ENCODE measurements around the gene FAM168A.

FAM168A gene

GRCh38 chr11:73641668-73642067, 43.8 kb upstream of the FAM168A start:
- Histone ChIP-seq H3K27ac (no peak overlapping the region), H3K9me3 (no peaks in the 10 kb centered on the region), H3K27me3 (peaks cover 31% of the 10 kb centered on the region), H3K4me3 (ENCODE audit: low read depth in 1 of 2, low read length in 1 of 2) (no peak overlapping the region), H3K36me3 (no peaks in the 10 kb centered on the region), H3K4me1 (ENCODE audit: control insufficient read depth in 1 of 2, insufficient read depth in 1 of 2, low read depth in 1 of 2, low read length in 1 of 2) (peaks cover 7 to 8% of the 10 kb centered on the region in 2 experiments)
- TF ChIP-seq, protein P1, sequence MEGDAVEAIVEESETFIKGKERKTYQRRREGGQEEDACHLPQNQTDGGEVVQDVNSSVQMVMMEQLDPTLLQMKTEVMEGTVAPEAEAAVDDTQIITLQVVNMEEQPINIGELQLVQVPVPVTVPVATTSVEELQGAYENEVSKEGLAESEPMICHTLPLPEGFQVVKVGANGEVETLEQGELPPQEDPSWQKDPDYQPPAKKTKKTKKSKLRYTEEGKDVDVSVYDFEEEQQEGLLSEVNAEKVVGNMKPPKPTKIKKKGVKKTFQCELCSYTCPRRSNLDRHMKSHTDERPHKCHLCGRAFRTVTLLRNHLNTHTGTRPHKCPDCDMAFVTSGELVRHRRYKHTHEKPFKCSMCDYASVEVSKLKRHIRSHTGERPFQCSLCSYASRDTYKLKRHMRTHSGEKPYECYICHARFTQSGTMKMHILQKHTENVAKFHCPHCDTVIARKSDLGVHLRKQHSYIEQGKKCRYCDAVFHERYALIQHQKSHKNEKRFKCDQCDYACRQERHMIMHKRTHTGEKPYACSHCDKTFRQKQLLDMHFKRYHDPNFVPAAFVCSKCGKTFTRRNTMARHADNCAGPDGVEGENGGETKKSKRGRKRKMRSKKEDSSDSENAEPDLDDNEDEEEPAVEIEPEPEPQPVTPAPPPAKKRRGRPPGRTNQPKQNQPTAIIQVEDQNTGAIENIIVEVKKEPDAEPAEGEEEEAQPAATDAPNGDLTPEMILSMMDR (IDR thresholded peaks at IDR 0.05), result no peak

- H3K36me3 ChIP-seq, result no peaks in the 10 kb centered on the region
- H3K9me3 ChIP-seq, result no peaks in the 10 kb centered on the region
- TF ChIP-seq, protein P1 (IDR thresholded peaks at IDR 0.05), result no peak
- H3K4me1 ChIP-seq (ENCODE audit: control insufficient read depth in 1 of 2, insufficient read depth in 1 of 2, low read depth in 1 of 2, low read length in 1 of 2), result peaks cover 5 to 7% of the 10 kb centered on the region in 2 experiments
- H3K27me3 ChIP-seq, result peaks cover 21% of the 10 kb centered on the region
- H3K27ac ChIP-seq, result no peak overlapping the region
- H3K4me3 ChIP-seq (ENCODE audit: low read depth in 1 of 2, low read length in 1 of 2), result no peak overlapping the region
Observed at GRCh38 chr11:73640592-73640991, 42.7 kb upstream of the FAM168A start.

DNA sequence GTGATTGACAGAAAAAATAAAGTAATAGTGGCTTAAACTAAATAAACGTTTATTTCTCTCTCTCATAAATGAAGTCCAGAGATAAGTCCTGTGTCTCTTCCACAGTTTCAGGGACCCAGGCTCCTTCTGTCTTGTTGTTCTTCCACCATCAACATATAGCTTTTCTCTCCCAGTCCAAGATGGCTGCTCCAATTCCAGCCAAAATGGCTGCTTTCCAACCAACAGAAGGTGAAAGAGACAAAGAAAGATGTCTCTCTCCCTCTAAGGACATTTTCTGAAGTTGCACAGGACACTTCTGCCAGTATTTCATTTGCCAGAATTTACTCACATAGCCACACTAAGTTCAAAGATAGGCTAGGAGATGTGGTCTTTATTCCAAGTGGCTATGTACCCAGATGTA, 39.1 kb upstream of the FAM168A start:
- no peak overlapping the region for H3K27ac ChIP-seq
- peaks cover 15% of the 10 kb centered on the region for H3K27me3 ChIP-seq
- no peaks in the 10 kb centered on the region for H3K9me3 ChIP-seq
- TF ChIP-seq, protein P1 (IDR thresholded peaks at IDR 0.05), result no peak
- no peaks in the 10 kb centered on the region for H3K36me3 ChIP-seq
- peaks cover 6% of the 10 kb centered on the region in 2 experiments for H3K4me1 ChIP-seq (ENCODE audit: control insufficient read depth in 1 of 2, insufficient read depth in 1 of 2, low read depth in 1 of 2, low read length in 1 of 2)
- H3K4me3 ChIP-seq (ENCODE audit: low read depth in 1 of 2, low read length in 1 of 2), result no peak overlapping the region

DNA sequence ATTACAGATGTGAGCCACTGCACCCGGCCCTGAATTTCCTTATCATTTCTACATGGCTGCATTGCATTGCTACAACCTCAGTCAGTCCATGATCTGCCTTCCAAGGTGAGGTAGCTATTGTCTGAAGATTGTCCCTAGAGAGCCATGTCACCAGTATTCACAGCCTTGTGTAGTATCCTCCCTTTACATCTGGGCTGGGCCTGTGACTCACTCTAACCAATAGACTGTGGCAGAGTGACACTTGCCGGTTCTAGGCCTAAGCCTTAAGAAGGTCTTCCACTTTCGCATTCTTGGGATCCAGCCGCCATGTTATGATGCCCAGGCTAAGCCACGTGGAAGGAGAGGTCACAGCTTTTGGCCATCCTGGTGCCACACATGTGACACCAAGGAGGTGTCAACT, 38.3 kb upstream of the FAM168A start:
- peaks cover 13% of the 10 kb centered on the region for H3K27me3 ChIP-seq
- H3K27ac ChIP-seq, result no peak overlapping the region
- no peaks in the 10 kb centered on the region for H3K36me3 ChIP-seq
- no peak overlapping the region for H3K4me3 ChIP-seq (ENCODE audit: low read depth in 1 of 2, low read length in 1 of 2)
- H3K9me3 ChIP-seq, result no peaks in the 10 kb centered on the region
- TF ChIP-seq, protein P1 (IDR thresholded peaks at IDR 0.05), result no peak
- peaks cover 6% of the 10 kb centered on the region in 2 experiments for H3K4me1 ChIP-seq (ENCODE audit: control insufficient read depth in 1 of 2, insufficient read depth in 1 of 2, low read depth in 1 of 2, low read length in 1 of 2)

- Histone ChIP-seq H3K36me3 (no peaks in the 10 kb centered on the region), H3K9me3 (no peaks in the 10 kb centered on the region)
- TF ChIP-seq, protein P1 (IDR thresholded peaks at IDR 0.05), result no peak
Observed at GRCh38 chr11:73635721-73636120, 37.8 kb upstream of the FAM168A start.

DNA sequence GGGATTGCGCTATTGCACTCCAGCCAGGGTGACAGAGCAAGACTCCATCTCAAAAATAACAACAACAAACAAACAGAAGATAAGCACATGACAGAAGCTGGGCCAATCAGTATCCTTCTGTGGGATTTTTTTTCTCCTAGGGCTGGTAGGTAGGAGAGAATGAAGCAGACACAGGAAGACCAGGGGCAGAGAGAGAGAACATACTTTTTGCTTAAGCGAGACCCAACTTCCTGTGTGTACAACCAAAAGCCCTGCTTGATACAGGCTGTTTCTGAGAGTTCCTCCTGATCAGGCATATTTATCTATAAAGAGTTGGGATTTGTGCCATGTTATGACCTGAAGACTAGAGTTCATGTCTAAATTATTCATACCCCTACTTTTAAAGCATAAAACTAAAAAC, 36.1 kb upstream of the FAM168A start:
- Histone ChIP-seq H3K27me3 (no peaks in the 10 kb centered on the region), H3K9me3 (no peaks in the 10 kb centered on the region), H3K27ac (no peak overlapping the region), H3K4me3 (ENCODE audit: low read depth in 1 of 2, low read length in 1 of 2) (no peak overlapping the region), H3K4me1 (ENCODE audit: control insufficient read depth in 1 of 2, insufficient read depth in 1 of 2, low read depth in 1 of 2, low read length in 1 of 2) (peaks cover 6% of the 10 kb centered on the region in 2 experiments), H3K36me3 (no peaks in the 10 kb centered on the region)
- TF ChIP-seq, protein P1 (IDR thresholded peaks at IDR 0.05), result no peak

More at GRCh38 chr11:73635721-73636120, 37.8 kb upstream of the FAM168A start:
- H3K27ac ChIP-seq, result no peak overlapping the region
- peaks cover 6% of the 10 kb centered on the region in 2 experiments for H3K4me1 ChIP-seq (ENCODE audit: control insufficient read depth in 1 of 2, insufficient read depth in 1 of 2, low read depth in 1 of 2, low read length in 1 of 2)
- H3K4me3 ChIP-seq (ENCODE audit: low read depth in 1 of 2, low read length in 1 of 2), result no peak overlapping the region
- peaks cover 8% of the 10 kb centered on the region for H3K27me3 ChIP-seq
